HFFc6 (cell line): ENCODE measurements around the gene ATRX. TPM values are rescaled to one million over a fixed set of nuclear protein-coding genes. Genes with fewer than 3 reads are reported as not detected.
"Not testable (repeated sequence)": the region's sequence is repeated elsewhere in the genome, so short reads cannot be mapped to it uniquely, and the experiment has no call there.

Experiments
- DNase-seq: peaks from one replicate; pipeline ENCODE4 v3.0.0-alpha.2; 2018
- H3K27ac Mint-ChIP-seq: 2 replicates; pipeline ENCODE4 v1.8.0; 2020; ENCODE audit warnings: mild to moderate bottlenecking, mixed read lengths
- H3K27me3 Mint-ChIP-seq: 2 replicates; pipeline ENCODE4 v1.8.0; 2021; ENCODE audit warnings: mild to moderate bottlenecking, moderate library complexity, mixed read lengths; ENCODE audit not compliant: insufficient read depth
- H3K36me3 Mint-ChIP-seq: 2 replicates; pipeline ENCODE4 v1.8.0; 2021; ENCODE audit warnings: low read depth, mixed read lengths
- H3K4me1 Mint-ChIP-seq: 2 replicates; pipeline ENCODE4 v1.8.0; 2020; ENCODE audit warnings: low read depth, mixed read lengths
- H3K4me3 Mint-ChIP-seq: 2 replicates; pipeline ENCODE4 v1.8.0; 2020; ENCODE audit warnings: mild to moderate bottlenecking, moderate library complexity, mixed read lengths
- H3K9me3 Mint-ChIP-seq: 2 replicates; pipeline ENCODE4 v1.8.0; 2020; ENCODE audit warnings: mild to moderate bottlenecking, mixed read lengths
- CTCF ChIP-seq: fragments of 200-600 bp; sonication (generic); IDR thresholded peaks from 2 replicates; pipeline ENCODE4 v1.5.0; 2021; ENCODE audit warnings: antibody characterized with exemption, mild to moderate bottlenecking
- total RNA-seq, 6 experiments: library from RNA; stranded (reverse); fragmentation: NEBNext Ultra II Directional; extraction: Animal tissue kit (Norgen Biotek cat#: 25700); gene quantifications; 2 replicates in 1 of 6; 3 replicates in 5 of 6; pipeline ENCODE4 v1.2.3, GENCODE V29; 2021

ATRX gene
- total RNA-seq, 6 experiments from 2014 or later, result 49.4 to 65.1 (median 54.5) TPM

GRCh38 chrX:77691916-77692315, 94.1 kb downstream of the ATRX start:
- no peaks in the 10 kb centered on the region for H3K27me3 Mint-ChIP-seq
- H3K36me3 Mint-ChIP-seq, result 0 out of 2 replicates have a peak, but pooled peaks cover 9% of the 10 kb centered on the region
- no peak overlapping the region for H3K4me3 Mint-ChIP-seq
- DNase-seq, result no peak
- H3K4me1 Mint-ChIP-seq, result no peaks in the 10 kb centered on the region
- H3K9me3 Mint-ChIP-seq, result no peaks in the 10 kb centered on the region
- TF ChIP-seq CTCF, result no peak
- H3K27ac Mint-ChIP-seq, result no peak overlapping the region

- DNase-seq, result no peak
- no peak overlapping the region for H3K27ac Mint-ChIP-seq
- peaks cover 25% of the 10 kb centered on the region for H3K36me3 Mint-ChIP-seq
- H3K4me3 Mint-ChIP-seq, result no peak overlapping the region
- H3K4me1 Mint-ChIP-seq, result no peaks in the 10 kb centered on the region
- no peaks in the 10 kb centered on the region for H3K9me3 Mint-ChIP-seq
- no peaks in the 10 kb centered on the region for H3K27me3 Mint-ChIP-seq
- no peak for TF ChIP-seq CTCF
These were observed 96.6 kb downstream of the ATRX start for GRCh38 chrX:77689376-77689775.

GRCh38 chrX:77685683-77686082, 100.3 kb downstream of the ATRX start:
- H3K27ac Mint-ChIP-seq, DNase-seq, H3K4me3 Mint-ChIP-seq, H3K27me3 Mint-ChIP-seq, H3K9me3 Mint-ChIP-seq, H3K4me1 Mint-ChIP-seq: not testable (repeated sequence)
- peaks cover 40% of the 10 kb centered on the region for H3K36me3 Mint-ChIP-seq

- H3K27me3 Mint-ChIP-seq, result no peaks in the 10 kb centered on the region
- no peak for TF ChIP-seq CTCF
- no peaks in the 10 kb centered on the region for H3K9me3 Mint-ChIP-seq
- no peaks in the 10 kb centered on the region for H3K4me1 Mint-ChIP-seq
- no peak for DNase-seq
- H3K27ac Mint-ChIP-seq, result no peak overlapping the region
- H3K36me3 Mint-ChIP-seq, result peaks cover 13% of the 10 kb centered on the region; the same call in 1 of the 2 replicates
- no peak overlapping the region for H3K4me3 Mint-ChIP-seq
These were observed 106.9 kb downstream of the ATRX start for GRCh38 chrX:77679144-77679543.

GRCh38 chrX:77675986-77676385, 110.0 kb downstream of the ATRX start:
- no peaks in the 10 kb centered on the region for H3K4me1 Mint-ChIP-seq
- no peaks in the 10 kb centered on the region for H3K9me3 Mint-ChIP-seq
- H3K27me3 Mint-ChIP-seq, result no peaks in the 10 kb centered on the region
- TF ChIP-seq CTCF, result no peak
- no peak overlapping the region for H3K4me3 Mint-ChIP-seq
- DNase-seq, result no peak
- no peaks in the 10 kb centered on the region for H3K36me3 Mint-ChIP-seq
- H3K27ac Mint-ChIP-seq, result no peak overlapping the region

- Mint-ChIP-seq H3K27me3 (no peaks in the 10 kb centered on the region; the same call in 1 of the 2 replicates), H3K27ac (peak overlapping the region; percentile 77), H3K4me1 (peaks cover 10% of the 10 kb centered on the region), H3K4me3 (peak overlapping the region; percentile 60; the same call in 1 of the 2 replicates), H3K36me3 (no peaks in the 10 kb centered on the region), H3K9me3 (no peaks in the 10 kb centered on the region)
- TF ChIP-seq CTCF, result no peak
- DNase-seq, result peak; percentile 39
These were observed 117.4 kb downstream of the ATRX start for GRCh38 chrX:77668391-77669237.
